HG02981 (cell line): ENCODE data around the gene NPTX2.

Experiments
- ATAC-seq: cut with Tn5 transposase; IDR thresholded peaks from one replicate; pipeline ENCODE4 v1.9.1; 2021; ENCODE audit warnings: mild to moderate bottlenecking, moderate library complexity; ENCODE audit not compliant: unreplicated experiment

NPTX2 gene

GRCh38 chr7:98653601-98654310, 36.7 kb downstream of the NPTX2 start:
- ATAC-seq, result no peak

- ATAC-seq, result no peak
Measured at GRCh38 chr7:98654524-98655272, 37.6 kb downstream of the NPTX2 start.

GRCh38 chr7:98655611-98656010, 38.5 kb downstream of the NPTX2 start:
- no peak for ATAC-seq

GRCh38 chr7:98656899-98657298, 39.8 kb downstream of the NPTX2 start:
- ATAC-seq, result no peak

- ATAC-seq, result no peak
Measured at GRCh38 chr7:98657736-98658135, 40.7 kb downstream of the NPTX2 start.

- no peak for ATAC-seq
Measured at GRCh38 chr7:98659756-98660155, 42.7 kb downstream of the NPTX2 start.

- ATAC-seq, result no peak
Measured at GRCh38 chr7:98661607-98662006, 44.5 kb downstream of the NPTX2 start.

- ATAC-seq, result no peak
Measured at GRCh38 chr7:98662289-98662688, 45.2 kb downstream of the NPTX2 start.

- no peak for ATAC-seq
Measured at GRCh38 chr7:98664882-98665281, 47.8 kb downstream of the NPTX2 start.

- ATAC-seq, result no peak
Measured at GRCh38 chr7:98668255-98668654, 51.2 kb downstream of the NPTX2 start.

GRCh38 chr7:98669329-98670000, 52.4 kb downstream of the NPTX2 start:
- ATAC-seq, result no peak

GRCh38 chr7:98670186-98670585, 53.1 kb downstream of the NPTX2 start:
- no peak for ATAC-seq

GRCh38 chr7:98671733-98672331, 54.7 kb downstream of the NPTX2 start:
- ATAC-seq, result no peak

GRCh38 chr7:98674461-98674860, 57.4 kb downstream of the NPTX2 start:
- no peak for ATAC-seq

- ATAC-seq, result no peak
Measured at GRCh38 chr7:98674881-98675280, 57.8 kb downstream of the NPTX2 start.

GRCh38 chr7:98678215-98678614, 61.1 kb downstream of the NPTX2 start:
- ATAC-seq, result no peak
